Fibroblast of pulmonary artery (primary cell): Measurements from ENCODE around the gene OR6J1.
"Not testable (repeated sequence)": the region's sequence is repeated elsewhere in the genome, so short reads cannot be mapped to it uniquely, and the experiment has no call there.

ENCODE experiments used
- DNase-seq: peaks from one replicate; pipeline ENCODE4 v3.0.0-alpha.2; 2010; ENCODE audit warnings: low read depth
- H3K4me3 ChIP-seq: replicated peaks from 2 replicates; pipeline ENCODE4 v1.5.1; 2011; ENCODE audit warnings: low read depth, mild to moderate bottlenecking, control low read depth, low read length, moderate library complexity
- CTCF ChIP-seq: IDR thresholded peaks from 2 replicates; pipeline ENCODE4 v1.5.1; 2011; ENCODE audit warnings: mild to moderate bottlenecking, control low read depth, low read length, inconsistent platforms; ENCODE audit errors: missing control alignments

The OR6J1 gene

GRCh38 chr14:22644305-22644635 lies at the start of gene OR6J1:
OR6J1 (minus strand) TSS chr14:22644352; CDS start chr14:22634811, 9,541 bp downstream.
- TF ChIP-seq CTCF: no peak
- DNase-seq: no peak
- no peak within 1 kb of the TSS for H3K4me3 ChIP-seq

GRCh38 chr14:22692194-22692593 lies 48.0 kb upstream of the OR6J1 start:
- no peak for DNase-seq
- no peak for TF ChIP-seq CTCF
- no peak overlapping the region for H3K4me3 ChIP-seq

- peak; percentile 66 for DNase-seq
- no peak overlapping the region for H3K4me3 ChIP-seq
- TF ChIP-seq CTCF: no peak
Observed at GRCh38 chr14:22691171-22691570, 47.0 kb upstream of the OR6J1 start.

GRCh38 chr14:22689199-22689598 lies 45.0 kb upstream of the OR6J1 start:
- no peak for TF ChIP-seq CTCF
- no peak overlapping the region for H3K4me3 ChIP-seq
- DNase-seq: peak; percentile 96

GRCh38 chr14:22687969-22688368 lies 43.8 kb upstream of the OR6J1 start:
- not testable (repeated sequence) for DNase-seq, H3K4me3 ChIP-seq

GRCh38 chr14:22686176-22686611 lies 42.0 kb upstream of the OR6J1 start:
- not testable (repeated sequence) for DNase-seq, H3K4me3 ChIP-seq

GRCh38 chr14:22685467-22685866 lies 41.3 kb upstream of the OR6J1 start:
- DNase-seq: no peak
- no peak overlapping the region for H3K4me3 ChIP-seq
- no peak for TF ChIP-seq CTCF

GRCh38 chr14:22683428-22683827 lies 39.3 kb upstream of the OR6J1 start:
- not testable (repeated sequence) for DNase-seq, H3K4me3 ChIP-seq

- no peak for DNase-seq
- TF ChIP-seq CTCF: no peak
- no peak overlapping the region for H3K4me3 ChIP-seq
Observed at GRCh38 chr14:22678221-22678620, 34.1 kb upstream of the OR6J1 start.

GRCh38 chr14:22677551-22677950 lies 33.4 kb upstream of the OR6J1 start:
- not testable (repeated sequence) for DNase-seq, H3K4me3 ChIP-seq
